GM19397 (cell line): ENCODE results near the gene RPLP2.

ENCODE experiments used
- ATAC-seq: cut with Tn5 transposase; IDR thresholded peaks from one replicate; pipeline ENCODE4 v1.9.1; 2021; ENCODE audit warnings: mild to moderate bottlenecking, moderate library complexity; ENCODE audit not compliant: unreplicated experiment

The RPLP2 gene

GRCh38 chr11:821512-822371 is 12.0 kb downstream of the RPLP2 start:
- no peak for ATAC-seq

GRCh38 chr11:823441-824291 is 13.9 kb downstream of the RPLP2 start:
- ATAC-seq = no peak

- no peak for ATAC-seq
These were observed 14.6 kb downstream of the RPLP2 start for GRCh38 chr11:824292-824880.

- ATAC-seq = no peak
These were observed 15.2 kb downstream of the RPLP2 start for GRCh38 chr11:824942-825341.

- no peak for ATAC-seq
These were observed 15.8 kb downstream of the RPLP2 start for GRCh38 chr11:825366-826226.

- no peak for ATAC-seq
These were observed 16.5 kb downstream of the RPLP2 start for GRCh38 chr11:826227-826621.

GRCh38 chr11:826836-827145 is 17.0 kb downstream of the RPLP2 start:
- no peak for ATAC-seq

- no peak for ATAC-seq
These were observed 17.6 kb downstream of the RPLP2 start for GRCh38 chr11:827146-827896.

- ATAC-seq = no peak
These were observed 18.1 kb downstream of the RPLP2 start, which contains the start of gene CRACR2B for GRCh38 chr11:827897-828192. TSS of gene CRACR2B (plus strand) at chr11:827919. CDS start at chr11:828608, 689 bp downstream.

- no peak for ATAC-seq
These were observed 18.9 kb downstream of the RPLP2 start for GRCh38 chr11:828506-829175.

- no peak for ATAC-seq
These were observed 19.5 kb downstream of the RPLP2 start for GRCh38 chr11:829176-829846.

GRCh38 chr11:829847-830294 is 20.1 kb downstream of the RPLP2 start:
- ATAC-seq = no peak

GRCh38 chr11:830295-831117 is 20.7 kb downstream of the RPLP2 start:
- no peak for ATAC-seq

- no peak for ATAC-seq
These were observed 21.5 kb downstream of the RPLP2 start for GRCh38 chr11:831118-831864.

GRCh38 chr11:831961-832528 is 22.3 kb downstream of the RPLP2 start:
- no peak for ATAC-seq

GRCh38 chr11:832529-833113 is 22.9 kb downstream of the RPLP2 start, which contains the start of gene CD151:
TSS of gene CD151 (plus strand) at chr11:832952. CDS start at chr11:836070, 3,118 bp downstream.
- no peak for ATAC-seq
